ENCODE results near the gene CSDE1.

CSDE1 gene

DNA sequence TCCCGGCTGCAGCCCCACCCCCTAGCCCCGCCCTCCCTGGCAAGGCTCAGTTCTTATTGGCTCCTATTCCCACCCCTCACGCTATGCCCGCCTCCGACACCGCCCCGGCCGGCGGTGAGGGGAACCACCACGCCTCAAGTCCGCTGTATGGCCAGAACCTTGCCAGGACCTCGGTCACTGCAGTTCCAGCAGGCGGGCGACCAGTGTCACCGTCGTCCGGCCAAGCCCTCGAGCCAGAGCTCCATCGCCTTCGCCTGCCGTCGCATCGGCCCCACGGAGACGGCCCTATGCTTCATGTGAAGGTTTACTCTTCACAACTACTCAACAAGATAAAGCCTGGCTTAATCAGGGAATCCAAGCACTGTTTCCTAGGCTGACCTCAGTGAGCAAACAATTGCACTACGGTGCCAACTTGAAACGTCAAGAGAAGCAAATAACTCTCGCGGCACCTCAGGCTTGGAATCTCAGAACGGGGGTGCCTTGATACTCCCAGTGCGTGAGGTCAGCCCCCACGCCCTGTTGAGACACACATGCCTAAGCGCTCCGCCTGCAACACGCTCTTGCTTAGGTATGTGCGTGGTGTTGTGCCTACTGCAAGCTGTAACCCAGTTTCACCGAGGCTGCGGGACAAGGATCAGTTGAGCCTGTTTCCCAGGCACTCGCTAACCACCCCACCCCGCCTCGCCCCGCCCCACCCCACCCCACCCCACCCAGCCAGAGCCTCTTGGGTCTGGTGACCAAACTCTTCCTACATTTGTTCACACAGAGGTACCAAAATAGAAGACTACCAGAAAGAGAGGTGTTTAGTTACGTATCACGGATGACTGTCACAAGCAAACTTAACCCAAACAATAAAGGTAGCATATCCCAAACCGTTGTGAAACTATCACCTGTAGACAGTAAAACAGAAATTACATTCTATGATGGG, 87.4 kb downstream of the CSDE1 start:
- Histone ChIP-seq H3K79me2 (ENCODE audit: insufficient read depth, low read length) (no peaks in the 10 kb centered on the region), H2AFZ (ENCODE audit: low read depth, low read length, severe bottlenecking) (peak overlapping the region; percentile 98), H4K20me1 (ENCODE audit: low read depth, low read length) (no peaks in the 10 kb centered on the region), H3F3A (ENCODE audit: insufficient read depth) (no peaks in the 10 kb centered on the region), H3K4me2 (ENCODE audit: low read depth, low read length, poor library complexity, severe bottlenecking) (peak overlapping the region; percentile 85), H3K27ac (ENCODE audit: low read depth, low read length) (no peak overlapping the region), H3K9ac (ENCODE audit: low read length) (peak overlapping the region; percentile 55; the same call in 1 of the 2 replicates), H3K27me3 (ENCODE audit: low read length) (no peaks in the 10 kb centered on the region), H3K9me2 (replicated peaks; ENCODE audit: insufficient read depth, low read length) (no peaks in the 10 kb centered on the region), H3K4me3 (ENCODE audit: insufficient read depth, low read length, poor library complexity, severe bottlenecking) (peak overlapping the region; percentile 61), H3K36me3 (ENCODE audit: low read length) (no peaks in the 10 kb centered on the region), H3K9me3 (ENCODE audit: insufficient read depth, low read length) (no peaks in the 10 kb centered on the region)
- TF ChIP-seq, protein P1, sequence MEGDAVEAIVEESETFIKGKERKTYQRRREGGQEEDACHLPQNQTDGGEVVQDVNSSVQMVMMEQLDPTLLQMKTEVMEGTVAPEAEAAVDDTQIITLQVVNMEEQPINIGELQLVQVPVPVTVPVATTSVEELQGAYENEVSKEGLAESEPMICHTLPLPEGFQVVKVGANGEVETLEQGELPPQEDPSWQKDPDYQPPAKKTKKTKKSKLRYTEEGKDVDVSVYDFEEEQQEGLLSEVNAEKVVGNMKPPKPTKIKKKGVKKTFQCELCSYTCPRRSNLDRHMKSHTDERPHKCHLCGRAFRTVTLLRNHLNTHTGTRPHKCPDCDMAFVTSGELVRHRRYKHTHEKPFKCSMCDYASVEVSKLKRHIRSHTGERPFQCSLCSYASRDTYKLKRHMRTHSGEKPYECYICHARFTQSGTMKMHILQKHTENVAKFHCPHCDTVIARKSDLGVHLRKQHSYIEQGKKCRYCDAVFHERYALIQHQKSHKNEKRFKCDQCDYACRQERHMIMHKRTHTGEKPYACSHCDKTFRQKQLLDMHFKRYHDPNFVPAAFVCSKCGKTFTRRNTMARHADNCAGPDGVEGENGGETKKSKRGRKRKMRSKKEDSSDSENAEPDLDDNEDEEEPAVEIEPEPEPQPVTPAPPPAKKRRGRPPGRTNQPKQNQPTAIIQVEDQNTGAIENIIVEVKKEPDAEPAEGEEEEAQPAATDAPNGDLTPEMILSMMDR (IDR thresholded peaks at IDR 0.05; ENCODE audit: insufficient read depth, low read length, poor library complexity, severe bottlenecking), result no peak
- TF ChIP-seq EZH2phosphoT487 (conservative IDR thresholded peaks at IDR 0.05; ENCODE audit: low read length), result no peak

DNA sequence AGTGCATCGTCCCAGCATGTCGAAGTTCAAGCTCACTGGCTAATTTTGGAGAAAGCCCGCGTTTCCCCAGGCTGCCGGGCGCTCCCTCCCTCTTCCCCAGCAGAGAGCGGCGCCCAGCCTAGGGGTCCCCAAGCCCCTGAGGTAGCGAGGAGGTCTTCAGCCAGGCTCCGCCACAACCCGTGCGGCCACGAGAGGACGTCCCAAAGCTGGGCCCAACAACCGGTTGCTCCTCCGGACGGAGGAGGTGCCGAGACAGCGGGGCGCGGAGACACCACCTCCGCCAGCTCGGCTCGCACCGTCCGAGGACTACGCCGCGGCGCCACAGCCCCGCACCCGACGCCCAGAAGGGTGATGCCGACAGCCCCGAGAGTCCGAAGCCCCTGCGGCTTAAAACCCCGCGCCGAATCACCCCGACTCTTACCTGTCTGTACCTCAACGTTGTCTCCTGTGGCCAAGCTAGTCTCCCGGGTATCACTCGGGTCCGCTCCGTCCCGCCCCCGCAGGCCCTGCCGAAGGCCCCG, 88.2 kb downstream of the CSDE1 start, which contains the start of gene DENND2C:
Gene DENND2C (minus strand): TSS at position 488 of the 521 bp plus-strand sequence. CDS start 44,065 bp downstream, outside the sequence.
- Histone ChIP-seq H2AFZ (ENCODE audit: low read depth, low read length, severe bottlenecking) (peak within 1 kb of the TSS; percentile 98), H3K27ac (ENCODE audit: low read depth, low read length) (no peak within 1 kb of the TSS), H3K9me3 (ENCODE audit: insufficient read depth, low read length) (no peaks in the 10 kb centered on the region), H3K79me2 (ENCODE audit: insufficient read depth, low read length) (no peaks in the 10 kb centered on the region), H4K20me1 (ENCODE audit: low read depth, low read length) (no peaks in the 10 kb centered on the region), H3F3A (ENCODE audit: insufficient read depth) (no peaks in the 10 kb centered on the region), H3K4me2 (ENCODE audit: low read depth, low read length, poor library complexity, severe bottlenecking) (peak within 1 kb of the TSS; percentile 85), H3K36me3 (ENCODE audit: low read length) (no peaks in the 10 kb centered on the region), H3K4me3 (ENCODE audit: insufficient read depth, low read length, poor library complexity, severe bottlenecking) (peak within 1 kb of the TSS; percentile 61), H3K27me3 (ENCODE audit: low read length) (no peaks in the 10 kb centered on the region), H3K9ac (ENCODE audit: low read length) (peak within 1 kb of the TSS; percentile 55), H3K9me2 (replicated peaks; ENCODE audit: insufficient read depth, low read length) (no peaks in the 10 kb centered on the region)
- TF ChIP-seq, protein P1 (IDR thresholded peaks at IDR 0.05; ENCODE audit: insufficient read depth, low read length, poor library complexity, severe bottlenecking), result no peak
- no peak for TF ChIP-seq EZH2phosphoT487 (conservative IDR thresholded peaks at IDR 0.05; ENCODE audit: low read length)

DNA sequence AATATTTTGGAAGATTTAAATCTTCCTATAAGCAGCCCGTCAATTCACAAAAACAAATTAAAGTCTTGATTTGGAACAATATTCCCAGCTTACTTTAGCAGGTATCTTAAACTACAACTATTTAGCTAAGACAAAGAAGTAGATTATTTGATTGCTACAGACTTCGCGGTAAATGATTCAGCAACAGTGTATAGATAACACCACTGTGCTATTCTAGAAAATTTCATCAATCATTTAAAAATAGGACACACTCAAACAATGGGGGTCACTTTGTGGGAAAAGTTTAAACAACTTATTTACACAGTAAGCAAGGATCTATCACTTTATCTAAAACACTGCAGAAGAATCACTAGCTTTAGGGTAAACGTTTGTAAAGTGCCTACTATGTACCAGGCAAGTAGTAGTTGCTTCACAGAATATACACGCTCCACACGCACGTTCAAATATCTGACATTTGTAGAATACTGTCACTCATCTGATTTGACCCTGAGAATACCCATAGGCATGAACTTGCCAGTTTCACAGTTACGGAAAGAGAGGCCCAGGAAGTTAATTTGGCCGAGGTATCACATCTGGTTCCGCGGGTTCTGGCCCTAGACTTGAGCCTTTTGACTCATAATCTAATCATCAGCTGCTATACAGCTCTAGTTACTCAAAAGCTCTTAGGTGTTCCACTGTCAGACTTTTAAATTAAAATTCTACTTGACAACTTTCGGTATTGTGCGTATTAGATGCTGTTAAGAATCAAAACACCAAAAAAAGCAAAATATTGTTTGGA, 88.8 kb downstream of the CSDE1 start:
- peak overlapping the region; percentile 55 for H3K9ac ChIP-seq (ENCODE audit: low read length)
- peak overlapping the region; percentile 98 for H2AFZ ChIP-seq (ENCODE audit: low read depth, low read length, severe bottlenecking)
- H3K9me2 ChIP-seq (replicated peaks; ENCODE audit: insufficient read depth, low read length), result no peaks in the 10 kb centered on the region
- H3F3A ChIP-seq (ENCODE audit: insufficient read depth), result no peaks in the 10 kb centered on the region
- peak overlapping the region; percentile 61 for H3K4me3 ChIP-seq (ENCODE audit: insufficient read depth, low read length, poor library complexity, severe bottlenecking)
- no peaks in the 10 kb centered on the region for H3K27me3 ChIP-seq (ENCODE audit: low read length)
- H4K20me1 ChIP-seq (ENCODE audit: low read depth, low read length), result no peaks in the 10 kb centered on the region
- H3K9me3 ChIP-seq (ENCODE audit: insufficient read depth, low read length), result no peaks in the 10 kb centered on the region
- H3K27ac ChIP-seq (ENCODE audit: low read depth, low read length), result no peak overlapping the region
- TF ChIP-seq, protein P1 (IDR thresholded peaks at IDR 0.05; ENCODE audit: insufficient read depth, low read length, poor library complexity, severe bottlenecking), result no peak
- no peak for TF ChIP-seq EZH2phosphoT487 (conservative IDR thresholded peaks at IDR 0.05; ENCODE audit: low read length)
- H3K36me3 ChIP-seq (ENCODE audit: low read length), result no peaks in the 10 kb centered on the region
- peak overlapping the region; percentile 85 for H3K4me2 ChIP-seq (ENCODE audit: low read depth, low read length, poor library complexity, severe bottlenecking)
- no peaks in the 10 kb centered on the region for H3K79me2 ChIP-seq (ENCODE audit: insufficient read depth, low read length)

Measured in SU-DHL-6 (cell line).